ENCODE data around the gene FAM50B. TPM values are rescaled to one million over a fixed set of nuclear protein-coding genes. Genes with fewer than 3 reads are reported as not detected.
A peak's percentile ranks its signal among the peaks of the same experiment; 100 is the strongest.

FAM50B gene
- total and polyA plus RNA-seq, 2 of the 4 experiments (the other 2 are of a cell fraction) = 4.1 to 7.4 TPM

- DNase-seq = no peak
Observed at GRCh38 chr6:3808199-3808598, 41.0 kb upstream of the FAM50B start.

More at GRCh38 chr6:3808199-3808598, 41.0 kb upstream of the FAM50B start:
- no peak for ATAC-seq (ENCODE audit: low read depth)
- Histone ChIP-seq H3K14ac (replicated peaks; ENCODE audit: low read depth, low read length) (peak overlapping the region; percentile 79), H3K23ac (ENCODE audit: low read depth, low read length) (peak overlapping the region; percentile 63; the same call in 1 of the 2 replicates), H2AK5ac (ENCODE audit: low read depth, low read length) (peak overlapping the region; percentile 91), H3K4me1 (ENCODE audit: control insufficient read depth, insufficient read depth, low read length) (peaks cover 26% of the 10 kb centered on the region), H2BK20ac (ENCODE audit: low read depth, low read length) (peak overlapping the region; percentile 88), H3K18ac (ENCODE audit: low read depth, low read length) (peak overlapping the region; percentile 2; the same call in 1 of the 2 replicates), H3K4me3 (ENCODE audit: insufficient read depth, low read depth, low read length) (no peak overlapping the region), H2BK15ac (ENCODE audit: low read depth, low read length) (peak overlapping the region; percentile 82), H3K9me3 (ENCODE audit: control insufficient read depth, insufficient read depth, low read length) (no peaks in the 10 kb centered on the region), H3K27ac (ENCODE audit: insufficient read depth, low read length) (no peak overlapping the region), H4K20me1 (ENCODE audit: insufficient read depth, low read length) (no peaks in the 10 kb centered on the region), H3K27me3 (ENCODE audit: control insufficient read depth, insufficient read depth, low read length) (no peaks in the 10 kb centered on the region), H4K8ac (ENCODE audit: low read depth in 2 of 2, low read length in 2 of 2) (peak overlapping the region in 1 of 2 experiments; percentile 85; a peak in 2 of 4 replicates), H2AFZ (replicated peaks; ENCODE audit: low read length, poor library complexity) (no peak overlapping the region), H4K5ac (ENCODE audit: low read depth, low read length) (no peak overlapping the region), H4K91ac (ENCODE audit: insufficient read depth, low read depth, low read length) (peak overlapping the region; percentile 56), H3K36me3 (ENCODE audit: control insufficient read depth, insufficient read depth, low read length) (no peaks in the 10 kb centered on the region), H3K9me1 (ENCODE audit: insufficient read depth, low read length) (peaks cover 30% of the 10 kb centered on the region), H3K9ac (ENCODE audit: low read depth, low read length) (no peak overlapping the region), H2BK120ac (ENCODE audit: low read depth, low read length) (peak overlapping the region; percentile 89), H2BK5ac (ENCODE audit: low read depth, low read length, poor library complexity, severe bottlenecking) (peak overlapping the region; percentile 89), H2AK9ac (replicated peaks; ENCODE audit: low read depth, low read length, poor library complexity) (no peak overlapping the region), H3K4me2 (ENCODE audit: low read depth, low read length) (no peak overlapping the region; the same call in 1 of the 2 replicates), H3K56ac (ENCODE audit: extremely low read depth, insufficient read depth, low read length) (no peak overlapping the region; the same call in 1 of the 2 replicates), H3K4ac (ENCODE audit: low read depth, low read length) (peak overlapping the region; percentile 95), H3K79me1 (ENCODE audit: low read depth in 1 of 2, low read length in 2 of 2) (peaks cover 0 to 17% of the 10 kb centered on the region in 2 experiments; a peak in 1 of 4 replicates)
- TF ChIP-seq CHD1 (IDR thresholded peaks at IDR 0.05; ENCODE audit: low read depth, low read length) (no peak), SMC3 (IDR thresholded peaks at IDR 0.05; ENCODE audit: low read depth, low read length) (no peak), RCOR1 (IDR thresholded peaks at IDR 0.05; ENCODE audit: insufficient replicate concordance, low read length) (no peak), RFX5 (IDR thresholded peaks at IDR 0.05; ENCODE audit: low read depth, low read length) (no peak), NFE2L2 (IDR thresholded peaks at IDR 0.05; ENCODE audit: low read depth, low read length) (no peak), USF2 (IDR thresholded peaks at IDR 0.05; ENCODE audit: low read depth, low read length) (no peak), ELK1 (IDR thresholded peaks at IDR 0.05; ENCODE audit: borderline replicate concordance, low read depth, low read length) (no peak), RAD21 (IDR thresholded peaks at IDR 0.05; ENCODE audit: low read length) (no peak), MAZ (IDR thresholded peaks at IDR 0.05; ENCODE audit: borderline replicate concordance, low read depth, low read length) (no peak), MXI1 (IDR thresholded peaks at IDR 0.05; ENCODE audit: borderline replicate concordance, low read depth, low read length) (no peak), CEBPB (IDR thresholded peaks at IDR 0.05; ENCODE audit: low read depth, low read length) (no peak), CTCF (conservative IDR thresholded peaks at IDR 0.05; ENCODE audit: low read depth, low read length) (no peak), MAFK (IDR thresholded peaks at IDR 0.05; ENCODE audit: low read depth, low read length) (no peak), FOS (IDR thresholded peaks at IDR 0.05; ENCODE audit: low read depth, low read length) (no peak), BHLHE40 (IDR thresholded peaks at IDR 0.05; ENCODE audit: low read depth, low read length) (no peak)
- in situ Hi-C loops (cut with MboI; ENCODE audit: low sequenced_read_pairs) = loop anchor here (10.0 kb wide), 1 partner anchor 53 kb away; the partner anchor contains the start of gene PXDC1
- no TSS peak for BruUV-seq (replicated peaks)
- WGBS, 2 experiments (ENCODE audit: extremely low coverage in 2 of 2, insufficient read length in 1 of 2) = 83% methylated on average over 1 of the region's 3 CpGs; no CpG with 5 or more reads in 1 of the 2 experiments
- ChIA-PET POLR2A (ENCODE audit: unreplicated experiment) (interaction anchor here (1.1 kb wide), 1 partner anchor 59 kb away, joined by 3 read pairs; no protein-coding TSS in a partner anchor), CTCF (interaction anchor here (1.3 to 1.7 kb wide), 3 partner anchors 41 to 170 kb away, joined by 3 to 7 read pairs (median 3); partner anchors contain the start of gene FAM50B)
- dilution Hi-C loops (cut with HindIII; ENCODE audit: low sequenced_read_pairs, unreplicated experiment) = no loop called here
- intact Hi-C loops (cut with micrococcal nuclease) = loop anchor here (5.0 kb wide), 1 partner anchor 34 kb away; no protein-coding TSS in a partner anchor

Measured in IMR-90 (cell line).